NCI-H2107 (cell line): ENCODE results near the gene BPIFA1.

Experiments
- DNase-seq: peaks from one replicate; lab custom pipeline; 2025; lab: John Stamatoyannopoulos, UW

The BPIFA1 gene

GRCh38 chr20:33279261-33279910 lies 43.6 kb downstream of the BPIFA1 start:
- no peak for DNase-seq

- DNase-seq: no peak
These were observed 44.3 kb downstream of the BPIFA1 start for GRCh38 chr20:33280000-33280680.

- no peak for DNase-seq
These were observed 45.0 kb downstream of the BPIFA1 start for GRCh38 chr20:33280775-33281174.

GRCh38 chr20:33281550-33282146 lies 45.9 kb downstream of the BPIFA1 start:
- DNase-seq: no peak

- no peak for DNase-seq
These were observed 46.6 kb downstream of the BPIFA1 start for GRCh38 chr20:33282196-33282934.

GRCh38 chr20:33282991-33283555 lies 47.3 kb downstream of the BPIFA1 start, which contains the start of gene BPIFB1:
Gene BPIFB1 (plus strand): TSS chr20:33283214. CDS start chr20:33286074, 2,860 bp downstream.
- DNase-seq: no peak

- DNase-seq: no peak
These were observed 48.5 kb downstream of the BPIFA1 start for GRCh38 chr20:33284284-33284683.

- DNase-seq: no peak
These were observed 49.1 kb downstream of the BPIFA1 start for GRCh38 chr20:33284937-33285336.

- no peak for DNase-seq
These were observed 50.2 kb downstream of the BPIFA1 start for GRCh38 chr20:33285861-33286495.

GRCh38 chr20:33287884-33288283 lies 52.1 kb downstream of the BPIFA1 start:
- no peak for DNase-seq

- DNase-seq: no peak
These were observed 55.1 kb downstream of the BPIFA1 start for GRCh38 chr20:33290852-33291251.

- DNase-seq: no peak
These were observed 55.6 kb downstream of the BPIFA1 start for GRCh38 chr20:33291416-33291815.

- no peak for DNase-seq
These were observed 56.1 kb downstream of the BPIFA1 start for GRCh38 chr20:33291830-33292355.
